Measurements from ENCODE around the gene PKHD1. TPM values are rescaled to one million over a fixed set of nuclear protein-coding genes. Genes with fewer than 3 reads are reported as not detected.
A peak's percentile ranks its signal among the peaks of the same experiment; 100 is the strongest.

PKHD1 gene
- total and polyA plus RNA-seq, 2 of the 13 experiments (the other 11 are each of a cell fraction or from before 2014, with no cell fraction given) = 0.01 to 0.13 TPM

DNA sequence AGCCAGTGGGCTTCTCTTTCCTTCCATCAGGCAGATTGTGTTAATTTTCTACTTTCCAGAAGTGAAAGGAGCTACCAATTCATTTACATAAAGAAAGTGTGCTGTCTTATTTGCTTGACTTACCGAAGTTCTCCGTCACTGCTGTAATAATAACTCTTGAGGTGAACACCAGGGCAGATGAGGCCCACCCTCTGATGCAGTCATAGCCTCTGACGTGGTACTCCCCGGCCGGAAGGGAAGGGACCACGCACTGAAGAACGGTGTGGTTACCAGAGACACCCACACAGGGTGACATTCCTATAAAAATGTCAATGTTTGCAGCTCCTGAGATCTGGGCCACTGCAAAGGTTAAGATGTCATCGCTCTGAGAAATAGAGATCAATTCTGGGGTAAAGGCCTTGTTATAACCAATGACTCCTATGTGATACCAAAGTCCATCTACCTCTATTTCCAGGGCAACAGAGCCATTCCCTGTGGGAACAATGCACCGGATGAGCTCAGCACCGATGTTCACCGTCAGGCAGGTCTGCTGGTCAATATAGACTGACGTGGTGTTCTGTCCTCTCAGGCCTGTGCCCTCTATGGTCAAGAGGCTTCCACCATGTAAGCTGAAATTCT, 62.9 kb downstream of the PKHD1 start:
- no peak for FAIRE-seq

More for the DNA sequence above, 62.9 kb downstream of the PKHD1 start:
- H3K4me2 ChIP-seq (ENCODE audit: low read depth, low read length) = no peak overlapping the region
- no peaks in the 10 kb centered on the region for H3K9me3 ChIP-seq (ENCODE audit: low read length)
- DNase-seq (ENCODE audit: low spot score) (no peak), ATAC-seq (peak; percentile 44; the same call in 2 of the 3 replicates)
- H3K27ac ChIP-seq (ENCODE audit: extremely low read length, insufficient read depth, low read length) = no peak overlapping the region
- ChIA-PET POLR2A (no interaction called here), CTCF (ENCODE audit: low intra/inter-chr PET ratio, low total read pairs) (no interaction called here)
- no peak overlapping the region for H3K9ac ChIP-seq (ENCODE audit: insufficient read depth, low read depth, low read length)
- H3K4me1 ChIP-seq (ENCODE audit: insufficient read depth, low read length) = peaks cover 13% of the 10 kb centered on the region
- H3K27me3 ChIP-seq (ENCODE audit: control insufficient read depth in 1 of 2, insufficient read depth in 2 of 2, low read length in 2 of 2) = no peaks in the 10 kb centered on the region
- no peak overlapping the region for H3K4me3 ChIP-seq (replicated peaks in 1 of 3; ENCODE audit: insufficient read depth in 1 of 3, low read depth in 2 of 3, low read length in 3 of 3)
- no peak overlapping the region for H2AFZ ChIP-seq (ENCODE audit: low read length)
- WGBS (ENCODE audit: low lambda C conversion rate) = 25% methylated on average over 12 of the region's 12 CpGs
- TF ChIP-seq CREB1 (IDR thresholded peaks at IDR 0.05) (peak; percentile 54; the same call in 1 of the 2 replicates), CREB1 (CRISPR knock-in tag; IDR thresholded peaks at IDR 0.05) (no peak), ZFYVE20 (CRISPR knock-in tag; IDR thresholded peaks at IDR 0.05; ENCODE audit: borderline replicate concordance, low read depth) (no peak), NAIF1 (CRISPR knock-in tag; IDR thresholded peaks at IDR 0.05; ENCODE audit: borderline replicate concordance) (no peak)
- TF ChIP-seq, protein P1, sequence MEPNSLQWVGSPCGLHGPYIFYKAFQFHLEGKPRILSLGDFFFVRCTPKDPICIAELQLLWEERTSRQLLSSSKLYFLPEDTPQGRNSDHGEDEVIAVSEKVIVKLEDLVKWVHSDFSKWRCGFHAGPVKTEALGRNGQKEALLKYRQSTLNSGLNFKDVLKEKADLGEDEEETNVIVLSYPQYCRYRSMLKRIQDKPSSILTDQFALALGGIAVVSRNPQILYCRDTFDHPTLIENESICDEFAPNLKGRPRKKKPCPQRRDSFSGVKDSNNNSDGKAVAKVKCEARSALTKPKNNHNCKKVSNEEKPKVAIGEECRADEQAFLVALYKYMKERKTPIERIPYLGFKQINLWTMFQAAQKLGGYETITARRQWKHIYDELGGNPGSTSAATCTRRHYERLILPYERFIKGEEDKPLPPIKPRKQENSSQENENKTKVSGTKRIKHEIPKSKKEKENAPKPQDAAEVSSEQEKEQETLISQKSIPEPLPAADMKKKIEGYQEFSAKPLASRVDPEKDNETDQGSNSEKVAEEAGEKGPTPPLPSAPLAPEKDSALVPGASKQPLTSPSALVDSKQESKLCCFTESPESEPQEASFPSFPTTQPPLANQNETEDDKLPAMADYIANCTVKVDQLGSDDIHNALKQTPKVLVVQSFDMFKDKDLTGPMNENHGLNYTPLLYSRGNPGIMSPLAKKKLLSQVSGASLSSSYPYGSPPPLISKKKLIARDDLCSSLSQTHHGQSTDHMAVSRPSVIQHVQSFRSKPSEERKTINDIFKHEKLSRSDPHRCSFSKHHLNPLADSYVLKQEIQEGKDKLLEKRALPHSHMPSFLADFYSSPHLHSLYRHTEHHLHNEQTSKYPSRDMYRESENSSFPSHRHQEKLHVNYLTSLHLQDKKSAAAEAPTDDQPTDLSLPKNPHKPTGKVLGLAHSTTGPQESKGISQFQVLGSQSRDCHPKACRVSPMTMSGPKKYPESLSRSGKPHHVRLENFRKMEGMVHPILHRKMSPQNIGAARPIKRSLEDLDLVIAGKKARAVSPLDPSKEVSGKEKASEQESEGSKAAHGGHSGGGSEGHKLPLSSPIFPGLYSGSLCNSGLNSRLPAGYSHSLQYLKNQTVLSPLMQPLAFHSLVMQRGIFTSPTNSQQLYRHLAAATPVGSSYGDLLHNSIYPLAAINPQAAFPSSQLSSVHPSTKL (CRISPR knock-in tag; IDR thresholded peaks at IDR 0.05) = no peak
- no peaks in the 10 kb centered on the region for H3K36me3 ChIP-seq (replicated peaks in 1 of 2; ENCODE audit: control insufficient read depth in 1 of 2, insufficient read depth in 2 of 2, low read length in 2 of 2)
- in situ Hi-C loops (cut with HindIII; ENCODE audit: extremely low pct_ligation_motif_present, low pct_unique_long_range_greater_than_20kb) = loop anchor here (5.0 to 10.0 kb wide), 2 partner anchors 170 to 1207 kb away; partner anchors contain the start of gene TFAP2B
- intact Hi-C loops (cut with micrococcal nuclease; ENCODE audit: unreplicated experiment) = no loop called here
- H4K20me1 ChIP-seq (ENCODE audit: insufficient read depth, low read length) = no peaks in the 10 kb centered on the region
- no TSS peak for BruUV-seq (replicated peaks)
- no peaks in the 10 kb centered on the region for H3K79me2 ChIP-seq (ENCODE audit: insufficient read depth, low read length)

All from HepG2 (cell line).